VCaP (cell line): ENCODE data around the gene TXNRD2.
"Not testable (repeated sequence)": the region's sequence is repeated elsewhere in the genome, so short reads cannot be mapped to it uniquely, and the experiment has no call there.

ENCODE experiments used
- H3K27ac ChIP-seq: fragments of 450-650 bp; 2 replicates; pipeline ENCODE4 v1.5.1; 2017
- CTCF ChIP-seq: fragments of 450-650 bp; conservative IDR thresholded peaks from 2 replicates; pipeline ENCODE4 v1.5.1; 2017; ENCODE audit warnings: mild to moderate bottlenecking, moderate library complexity

TXNRD2 gene

GRCh38 chr22:19911540-19912270, 29.9 kb downstream of the TXNRD2 start:
- no peak for TF ChIP-seq CTCF
- peak overlapping the region; percentile 49 for H3K27ac ChIP-seq

GRCh38 chr22:19910180-19910744, 31.4 kb downstream of the TXNRD2 start:
- no peak overlapping the region for H3K27ac ChIP-seq
- TF ChIP-seq CTCF: peak; percentile 17

- peak; percentile 92 for TF ChIP-seq CTCF
- no peak overlapping the region for H3K27ac ChIP-seq
Measured at GRCh38 chr22:19909350-19910179, 32.1 kb downstream of the TXNRD2 start.

GRCh38 chr22:19907902-19908301, 33.7 kb downstream of the TXNRD2 start:
- H3K27ac ChIP-seq: not testable (repeated sequence)

GRCh38 chr22:19906864-19907263, 34.8 kb downstream of the TXNRD2 start:
- not testable (repeated sequence) for H3K27ac ChIP-seq

DNA sequence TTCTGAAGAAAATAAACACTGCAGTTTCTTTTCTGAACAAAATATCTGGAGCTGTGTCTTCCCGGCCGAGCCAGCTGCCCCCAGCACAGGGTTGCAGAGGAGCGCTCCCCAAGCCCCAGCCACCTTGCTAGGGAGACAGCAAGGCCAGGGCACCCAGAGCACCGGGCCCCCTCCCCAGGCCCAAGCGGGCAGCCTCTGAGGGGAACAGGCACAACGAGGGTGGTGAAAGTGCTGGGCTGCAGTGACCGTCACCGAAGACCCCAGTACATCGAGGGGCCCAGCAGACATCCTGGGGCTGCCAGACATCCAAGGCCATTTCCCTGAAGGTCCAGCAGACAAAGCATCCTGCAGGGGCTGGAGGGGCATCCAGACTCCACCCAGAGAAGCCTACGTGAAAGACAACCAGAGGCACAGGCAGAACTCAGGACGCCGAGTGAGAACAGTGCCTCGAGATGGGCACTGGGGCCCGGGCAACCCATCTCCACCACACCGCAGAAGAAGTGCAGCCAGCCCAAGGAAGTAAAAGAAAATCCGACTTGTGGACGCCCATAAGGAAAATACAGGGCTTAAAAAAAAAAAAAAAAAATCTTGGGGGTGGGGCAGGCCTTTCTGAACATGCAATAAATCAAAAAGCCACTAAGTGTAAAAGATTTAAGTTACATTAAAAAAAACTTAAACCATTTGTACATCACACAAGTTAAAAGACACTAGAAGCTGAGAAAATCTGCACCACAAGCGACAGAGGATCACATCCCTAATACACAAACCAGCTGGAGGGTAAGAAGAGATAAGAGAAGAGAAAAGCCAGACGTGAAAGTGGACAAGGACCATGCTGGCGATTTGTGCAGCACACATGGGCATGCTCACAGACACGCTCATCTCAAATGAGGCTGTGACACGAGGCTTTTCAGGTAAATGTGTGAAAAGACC, 36.0 kb downstream of the TXNRD2 start:
- no peak for TF ChIP-seq CTCF
- no peak overlapping the region for H3K27ac ChIP-seq

DNA sequence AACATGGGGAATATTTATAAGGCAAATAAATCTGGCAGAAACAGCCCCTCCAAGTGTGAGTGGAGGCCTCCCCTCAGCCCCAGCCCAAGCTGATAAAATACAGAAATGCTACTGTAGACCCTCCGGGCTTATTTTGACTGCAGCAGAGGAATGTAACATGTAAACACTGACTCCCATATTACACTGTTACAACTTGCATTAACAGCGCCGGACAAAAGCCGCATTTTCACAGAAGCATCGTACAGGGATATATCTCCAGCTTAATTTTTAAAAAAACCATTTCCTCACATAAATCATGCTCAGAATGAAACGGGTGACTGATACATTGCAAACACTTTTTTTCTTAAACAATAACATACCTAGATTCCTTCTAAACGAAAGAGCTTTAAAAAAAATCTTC, 36.7 kb downstream of the TXNRD2 start:
- no peak for TF ChIP-seq CTCF
- H3K27ac ChIP-seq: no peak overlapping the region
